HL-60 (cell line): ENCODE data around the gene SNAP91.

Source experiments
- GABPA ChIP-seq: IDR thresholded peaks from 2 replicates; pipeline ENCODE4 v1.6.1; 2012; ENCODE audit warnings: low read depth
- POLR2AphosphoS5 ChIP-seq: IDR thresholded peaks from 2 replicates; pipeline ENCODE4 v1.6.1; 2012; ENCODE audit warnings: low read depth
- SPI1 ChIP-seq: IDR thresholded peaks from 2 replicates; pipeline ENCODE4 v1.6.1; 2012; ENCODE audit warnings: low read depth, mild to moderate bottlenecking, borderline replicate concordance
- TF ChIP-seq, protein P1 (sequence below): IDR thresholded peaks from one replicate; pipeline ENCODE4 v1.5.1; 2011; ENCODE audit warnings: low read length, control low read depth, inconsistent platforms; ENCODE audit not compliant: insufficient read depth
- TF ChIP-seq, protein P2 (sequence below): IDR thresholded peaks from 2 replicates; pipeline ENCODE4 v1.6.1; 2012; ENCODE audit warnings: low read depth; ENCODE audit not compliant: insufficient replicate concordance

DNA sequence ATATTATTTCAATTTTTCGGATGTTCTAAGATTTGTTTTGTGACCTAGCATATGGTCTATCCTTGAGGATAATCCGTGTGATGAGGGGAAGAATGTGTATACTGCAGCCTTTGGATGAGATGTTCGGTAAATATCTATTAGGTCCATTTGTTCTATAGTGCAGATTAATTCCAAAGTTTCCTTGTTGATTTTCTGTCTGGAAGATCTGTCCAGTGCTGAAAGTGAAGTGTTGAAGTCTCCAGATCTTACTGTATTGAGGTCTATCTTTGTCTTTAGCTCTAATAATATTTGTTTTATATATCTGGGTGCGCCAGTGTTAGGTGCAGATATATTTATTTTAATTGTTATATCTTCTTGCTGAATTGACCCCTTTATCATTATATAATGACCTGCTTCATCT is 32.2 kb upstream of the SNAP91 start:
- TF ChIP-seq, protein P1, sequence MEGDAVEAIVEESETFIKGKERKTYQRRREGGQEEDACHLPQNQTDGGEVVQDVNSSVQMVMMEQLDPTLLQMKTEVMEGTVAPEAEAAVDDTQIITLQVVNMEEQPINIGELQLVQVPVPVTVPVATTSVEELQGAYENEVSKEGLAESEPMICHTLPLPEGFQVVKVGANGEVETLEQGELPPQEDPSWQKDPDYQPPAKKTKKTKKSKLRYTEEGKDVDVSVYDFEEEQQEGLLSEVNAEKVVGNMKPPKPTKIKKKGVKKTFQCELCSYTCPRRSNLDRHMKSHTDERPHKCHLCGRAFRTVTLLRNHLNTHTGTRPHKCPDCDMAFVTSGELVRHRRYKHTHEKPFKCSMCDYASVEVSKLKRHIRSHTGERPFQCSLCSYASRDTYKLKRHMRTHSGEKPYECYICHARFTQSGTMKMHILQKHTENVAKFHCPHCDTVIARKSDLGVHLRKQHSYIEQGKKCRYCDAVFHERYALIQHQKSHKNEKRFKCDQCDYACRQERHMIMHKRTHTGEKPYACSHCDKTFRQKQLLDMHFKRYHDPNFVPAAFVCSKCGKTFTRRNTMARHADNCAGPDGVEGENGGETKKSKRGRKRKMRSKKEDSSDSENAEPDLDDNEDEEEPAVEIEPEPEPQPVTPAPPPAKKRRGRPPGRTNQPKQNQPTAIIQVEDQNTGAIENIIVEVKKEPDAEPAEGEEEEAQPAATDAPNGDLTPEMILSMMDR: no peak
- TF ChIP-seq POLR2AphosphoS5 (no peak), SPI1 (no peak), GABPA (no peak)
- TF ChIP-seq, protein P2, sequence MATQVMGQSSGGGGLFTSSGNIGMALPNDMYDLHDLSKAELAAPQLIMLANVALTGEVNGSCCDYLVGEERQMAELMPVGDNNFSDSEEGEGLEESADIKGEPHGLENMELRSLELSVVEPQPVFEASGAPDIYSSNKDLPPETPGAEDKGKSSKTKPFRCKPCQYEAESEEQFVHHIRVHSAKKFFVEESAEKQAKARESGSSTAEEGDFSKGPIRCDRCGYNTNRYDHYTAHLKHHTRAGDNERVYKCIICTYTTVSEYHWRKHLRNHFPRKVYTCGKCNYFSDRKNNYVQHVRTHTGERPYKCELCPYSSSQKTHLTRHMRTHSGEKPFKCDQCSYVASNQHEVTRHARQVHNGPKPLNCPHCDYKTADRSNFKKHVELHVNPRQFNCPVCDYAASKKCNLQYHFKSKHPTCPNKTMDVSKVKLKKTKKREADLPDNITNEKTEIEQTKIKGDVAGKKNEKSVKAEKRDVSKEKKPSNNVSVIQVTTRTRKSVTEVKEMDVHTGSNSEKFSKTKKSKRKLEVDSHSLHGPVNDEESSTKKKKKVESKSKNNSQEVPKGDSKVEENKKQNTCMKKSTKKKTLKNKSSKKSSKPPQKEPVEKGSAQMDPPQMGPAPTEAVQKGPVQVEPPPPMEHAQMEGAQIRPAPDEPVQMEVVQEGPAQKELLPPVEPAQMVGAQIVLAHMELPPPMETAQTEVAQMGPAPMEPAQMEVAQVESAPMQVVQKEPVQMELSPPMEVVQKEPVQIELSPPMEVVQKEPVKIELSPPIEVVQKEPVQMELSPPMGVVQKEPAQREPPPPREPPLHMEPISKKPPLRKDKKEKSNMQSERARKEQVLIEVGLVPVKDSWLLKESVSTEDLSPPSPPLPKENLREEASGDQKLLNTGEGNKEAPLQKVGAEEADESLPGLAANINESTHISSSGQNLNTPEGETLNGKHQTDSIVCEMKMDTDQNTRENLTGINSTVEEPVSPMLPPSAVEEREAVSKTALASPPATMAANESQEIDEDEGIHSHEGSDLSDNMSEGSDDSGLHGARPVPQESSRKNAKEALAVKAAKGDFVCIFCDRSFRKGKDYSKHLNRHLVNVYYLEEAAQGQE: peak; percentile 83
